Activated T-helper 1 cell treated with anti-CD3 and anti-CD28 coated beads, Interleukin-12 subunit alpha, Interleukin-12 subunit beta, Interleukin-2, Interleukin-4 antibody, amounts not matched to agents 30 ng/mL and 10 ng/mL and 1 ng/mL, durations not matched to agents 14 hours and 24 hours and 36 hours (primary cell): ENCODE measurements around the gene TUBA8. TPM values are rescaled to one million over a fixed set of nuclear protein-coding genes. Genes with fewer than 3 reads are reported as not detected.
"Not testable (repeated sequence)": the region's sequence is repeated elsewhere in the genome, so short reads cannot be mapped to it uniquely, and the experiment has no call there.

Source experiments
- DNase-seq: peaks from one replicate; pipeline ENCODE4 v3.0.0; 2021; ENCODE audit warnings: low spot score
- H3K27ac Mint-ChIP-seq: one replicate; pipeline ENCODE4 v1.8.0; 2021; ENCODE audit warnings: mild to moderate bottlenecking, mixed read lengths
- H3K27me3 Mint-ChIP-seq: one replicate; pipeline ENCODE4 v1.8.0; 2022; ENCODE audit warnings: mild to moderate bottlenecking, moderate library complexity, mixed read lengths; ENCODE audit not compliant: insufficient read depth
- H3K36me3 Mint-ChIP-seq: one replicate; pipeline ENCODE4 v1.8.0; 2021; ENCODE audit warnings: low read depth, mixed read lengths
- H3K4me1 Mint-ChIP-seq: one replicate; pipeline ENCODE4 v1.8.0; 2021; ENCODE audit warnings: low read depth, mixed read lengths
- H3K4me3 Mint-ChIP-seq: one replicate; pipeline ENCODE4 v1.8.0; 2021; ENCODE audit warnings: mild to moderate bottlenecking, moderate library complexity, mixed read lengths
- H3K9me3 Mint-ChIP-seq: one replicate; pipeline ENCODE4 v1.8.0; 2021; ENCODE audit warnings: mixed read lengths
- intact Hi-C: fragments of 100-400 bp; cut with micrococcal nuclease; formaldehyde crosslinking; loops from one replicate; pipeline ENCODE4 v1.15.1; 2024
- total RNA-seq: library from RNA; stranded (reverse); gene quantifications from 2 replicates; pipeline ENCODE4 v1.2.3, GENCODE V29; 2022

TUBA8 gene
- total RNA-seq, 1 donor from 2014 or later = 1.5 TPM

DNA sequence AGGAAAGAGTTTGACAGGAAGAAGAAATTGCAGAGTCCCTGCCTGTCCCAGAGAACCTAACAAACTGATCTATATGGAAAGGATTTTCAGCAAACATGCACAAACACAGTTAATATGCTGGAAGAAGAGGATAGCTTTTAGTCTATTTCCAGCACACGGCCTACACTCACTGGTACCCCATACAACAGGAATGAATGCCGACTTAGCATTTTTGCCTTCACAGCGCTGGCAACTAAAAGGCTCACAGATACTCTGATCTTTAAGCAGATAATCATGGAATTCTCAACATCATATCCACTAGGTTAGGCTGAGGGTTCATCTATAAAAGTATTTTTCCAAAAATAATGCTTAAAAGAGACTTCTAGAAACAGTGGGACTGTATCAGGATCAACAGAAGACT is 9.8 kb upstream of the TUBA8 start:
- intact Hi-C loops = no loop called here
- Mint-ChIP-seq H3K4me1 (peaks cover 38% of the 10 kb centered on the region), H3K27ac (no peak overlapping the region), H3K36me3 (peaks cover 37% of the 10 kb centered on the region), H3K27me3 (no peaks in the 10 kb centered on the region), H3K9me3 (peaks cover 31% of the 10 kb centered on the region), H3K4me3 (no peak overlapping the region)
- no peak for DNase-seq

DNA sequence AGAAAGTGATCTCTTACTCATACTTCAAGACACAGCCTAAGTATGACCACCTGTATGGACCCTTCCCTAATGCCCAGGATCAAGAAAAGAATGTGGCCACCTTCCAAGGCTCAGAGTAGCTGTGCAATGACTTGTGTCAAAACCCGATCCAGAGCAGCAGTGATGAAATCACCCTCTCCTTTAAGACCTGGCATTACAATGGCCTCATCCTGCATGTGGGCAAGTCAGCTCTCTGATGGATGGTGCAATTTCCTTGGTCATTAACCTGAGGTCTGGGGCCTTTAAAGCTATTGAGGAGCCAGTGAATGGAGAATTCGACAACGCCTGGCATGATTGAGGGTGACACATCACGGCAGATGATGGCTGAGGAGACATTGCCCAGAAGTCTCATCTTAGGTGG is 9.1 kb upstream of the TUBA8 start:
- Mint-ChIP-seq H3K9me3 (peaks cover 37% of the 10 kb centered on the region), H3K27ac (peak overlapping the region; percentile 3), H3K4me1 (peaks cover 33% of the 10 kb centered on the region), H3K27me3 (no peaks in the 10 kb centered on the region), H3K4me3 (no peak overlapping the region), H3K36me3 (peaks cover 36% of the 10 kb centered on the region)
- no peak for DNase-seq
- intact Hi-C loops = no loop called here

DNA sequence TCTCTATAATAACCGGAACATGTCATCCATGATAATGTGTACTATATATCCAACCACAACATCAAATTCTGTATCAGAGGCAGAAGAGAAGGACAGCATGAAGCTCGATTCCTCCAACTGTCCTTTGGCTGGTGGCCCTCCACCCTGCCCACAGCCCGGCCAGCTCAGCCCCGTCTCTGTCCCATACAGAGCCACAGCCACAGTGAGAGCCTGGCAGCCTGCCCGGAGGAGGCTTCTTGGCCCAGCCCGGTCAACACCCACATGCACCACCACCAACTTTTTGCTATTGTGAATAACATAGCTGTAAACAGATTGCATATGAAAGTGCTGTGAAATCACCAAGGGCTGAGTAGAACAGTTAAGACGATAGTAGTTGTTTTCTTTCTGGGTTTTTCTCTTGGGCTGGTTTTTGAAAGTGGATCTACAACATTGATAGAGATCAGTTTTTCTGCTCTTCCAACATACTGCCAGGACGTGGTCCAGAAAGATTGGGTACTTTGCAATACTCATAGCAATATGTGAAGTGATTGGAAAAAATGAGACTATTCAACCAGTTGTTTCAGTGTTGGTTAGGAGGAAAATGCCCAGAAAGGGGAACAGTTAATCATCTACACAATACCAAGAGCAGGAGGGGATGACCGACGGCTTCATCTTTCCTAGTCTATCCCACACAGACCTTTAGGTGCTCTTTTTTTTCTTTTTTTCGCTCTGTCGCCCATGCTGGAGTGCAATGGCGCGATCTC is 6.9 kb upstream of the TUBA8 start:
- Mint-ChIP-seq H3K27ac (peak overlapping the region; percentile 65), H3K4me3 (no peak overlapping the region)
- no peak for DNase-seq

DNA sequence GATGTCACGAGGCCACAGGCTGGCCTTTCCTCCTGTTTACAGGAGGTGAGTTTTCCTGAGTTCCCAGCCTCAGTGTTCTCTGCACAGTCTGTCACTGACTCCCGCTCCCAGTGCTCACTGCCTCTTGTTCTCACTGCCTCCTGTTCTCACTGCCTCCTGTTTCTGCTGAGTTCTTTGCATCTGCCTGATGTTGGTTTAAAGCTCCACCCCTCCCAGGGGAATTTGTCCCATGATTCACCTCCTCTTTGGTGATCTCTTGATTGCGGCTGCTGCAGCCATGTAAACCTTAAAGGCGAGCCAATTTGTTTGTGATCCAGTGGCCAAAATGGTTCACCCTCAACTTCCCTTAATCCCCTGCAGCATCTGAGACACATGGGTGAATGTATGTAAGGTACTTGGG is 6.0 kb upstream of the TUBA8 start:
- Mint-ChIP-seq H3K4me1 (peaks cover 30% of the 10 kb centered on the region), H3K27me3 (peaks cover 15% of the 10 kb centered on the region), H3K27ac (peak overlapping the region; percentile 56), H3K9me3 (peaks cover 45% of the 10 kb centered on the region), H3K36me3 (peaks cover 30% of the 10 kb centered on the region), H3K4me3 (no peak overlapping the region)
- no peak for DNase-seq
- intact Hi-C loops = loop anchor here (1.0 to 2.0 kb wide), 2 partner anchors 8 to 46 kb away; partner anchors contain the start of gene USP18

More for the DNA sequence above, 6.9 kb upstream of the TUBA8 start:
- H3K27me3 Mint-ChIP-seq = peaks cover 6% of the 10 kb centered on the region
- peaks cover 27% of the 10 kb centered on the region for H3K4me1 Mint-ChIP-seq
- peaks cover 32% of the 10 kb centered on the region for H3K36me3 Mint-ChIP-seq
- intact Hi-C loops = loop anchor here (1.0 to 2.0 kb wide), 3 partner anchors 7 to 47 kb away; partner anchors contain the start of genes PEX26 and USP18
- peaks cover 45% of the 10 kb centered on the region for H3K9me3 Mint-ChIP-seq

DNA sequence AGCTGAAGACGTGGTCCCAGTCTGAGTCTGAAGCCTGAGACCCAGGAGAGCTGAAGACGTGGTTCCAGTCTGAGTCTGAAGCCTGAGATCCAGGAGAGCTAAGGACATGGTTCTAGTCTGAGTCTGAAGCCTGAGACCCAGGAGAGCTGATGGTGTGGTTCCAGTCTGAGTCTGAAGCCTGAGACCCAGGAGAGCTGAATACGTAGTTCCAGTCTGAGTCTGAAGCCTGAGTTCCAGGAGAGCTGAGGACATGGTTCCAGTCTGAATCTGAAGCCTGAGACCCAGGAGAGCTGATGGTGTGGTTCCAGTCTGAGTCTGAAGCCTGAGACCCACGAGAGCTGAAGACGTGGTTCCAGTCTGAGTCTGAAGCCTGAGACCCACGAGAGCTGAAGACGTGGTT is 4.6 kb upstream of the TUBA8 start:
- peak overlapping the region; percentile 29 for H3K27ac Mint-ChIP-seq
- H3K4me1 Mint-ChIP-seq = peaks cover 36% of the 10 kb centered on the region
- H3K4me3 Mint-ChIP-seq, DNase-seq: not testable (repeated sequence)
- H3K9me3 Mint-ChIP-seq = peaks cover 45% of the 10 kb centered on the region
- H3K27me3 Mint-ChIP-seq = peaks cover 26% of the 10 kb centered on the region
- intact Hi-C loops = loop anchor here (2.0 kb wide), 1 partner anchor 45 kb away; the partner anchor contains the start of gene USP18
- peaks cover 27% of the 10 kb centered on the region for H3K36me3 Mint-ChIP-seq

DNA sequence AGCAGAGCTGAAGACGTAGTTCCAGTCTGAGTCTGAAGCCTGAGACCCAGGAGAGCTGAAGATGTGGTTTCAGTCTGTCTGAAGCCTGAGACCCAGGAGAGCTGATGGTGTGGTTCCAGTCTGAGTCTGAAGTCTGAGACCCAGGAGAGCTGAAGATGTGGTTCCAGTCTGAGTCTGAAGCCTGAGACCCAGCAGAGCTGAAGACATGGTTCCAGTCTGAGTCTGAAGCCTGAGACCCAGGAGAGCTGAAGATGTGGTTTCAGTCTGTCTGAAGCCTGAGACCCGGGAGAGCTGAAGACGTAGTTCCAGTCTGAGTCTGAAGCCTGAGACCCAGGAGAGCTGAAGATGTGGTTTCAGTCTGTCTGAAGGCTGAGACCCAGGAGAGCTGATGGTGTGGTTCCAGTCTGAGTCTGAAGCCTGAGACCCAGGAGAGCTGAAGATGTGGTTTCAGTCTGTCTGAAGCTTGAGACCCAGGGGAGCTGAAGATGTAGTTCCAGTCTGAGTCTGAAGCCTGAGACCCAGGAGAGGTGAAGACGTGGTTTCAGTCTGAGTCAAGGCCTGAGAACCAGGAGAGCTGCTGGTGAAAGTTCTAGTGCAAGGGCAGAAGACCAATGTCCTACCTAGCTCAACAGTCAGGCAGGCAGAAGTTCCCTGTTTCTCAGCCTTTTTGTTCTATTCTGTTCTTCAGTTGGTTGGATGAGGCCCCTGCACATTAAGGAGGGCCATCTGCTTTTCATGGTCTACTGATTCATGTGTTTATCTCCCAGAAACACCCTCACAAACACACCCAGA is 3.9 kb upstream of the TUBA8 start:
- Mint-ChIP-seq H3K9me3 (peaks cover 43% of the 10 kb centered on the region), H3K27me3 (peaks cover 31% of the 10 kb centered on the region), H3K4me1 (peaks cover 31% of the 10 kb centered on the region), H3K27ac (peak overlapping the region; percentile 21), H3K36me3 (peaks cover 24% of the 10 kb centered on the region)
- intact Hi-C loops, DNase-seq, H3K4me3 Mint-ChIP-seq: not testable (repeated sequence)

DNA sequence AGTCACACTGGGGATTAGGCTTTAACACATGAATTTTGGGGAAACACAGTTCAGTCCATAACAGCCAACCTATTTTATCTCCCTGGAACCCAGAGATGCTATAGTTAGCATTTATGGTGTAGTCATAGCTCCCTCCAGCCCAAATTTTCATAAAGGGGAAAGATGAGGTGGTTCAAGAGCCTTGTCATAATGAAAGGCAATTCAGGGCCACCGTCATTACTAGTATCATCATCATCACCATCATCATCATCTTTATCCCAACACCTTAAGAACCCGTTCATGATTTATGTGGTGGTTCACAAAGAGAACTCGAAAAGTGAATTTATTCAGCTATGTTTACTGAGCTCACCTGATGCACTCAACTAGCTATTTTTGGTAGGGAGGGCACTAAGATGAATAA is 2.4 kb upstream of the TUBA8 start:
- DNase-seq = no peak
- Mint-ChIP-seq H3K27ac (no peak overlapping the region), H3K27me3 (peaks cover 42% of the 10 kb centered on the region), H3K4me1 (peaks cover 26% of the 10 kb centered on the region), H3K9me3 (peaks cover 37% of the 10 kb centered on the region), H3K36me3 (peaks cover 19% of the 10 kb centered on the region), H3K4me3 (no peak overlapping the region)
- intact Hi-C loops = no loop called here

DNA sequence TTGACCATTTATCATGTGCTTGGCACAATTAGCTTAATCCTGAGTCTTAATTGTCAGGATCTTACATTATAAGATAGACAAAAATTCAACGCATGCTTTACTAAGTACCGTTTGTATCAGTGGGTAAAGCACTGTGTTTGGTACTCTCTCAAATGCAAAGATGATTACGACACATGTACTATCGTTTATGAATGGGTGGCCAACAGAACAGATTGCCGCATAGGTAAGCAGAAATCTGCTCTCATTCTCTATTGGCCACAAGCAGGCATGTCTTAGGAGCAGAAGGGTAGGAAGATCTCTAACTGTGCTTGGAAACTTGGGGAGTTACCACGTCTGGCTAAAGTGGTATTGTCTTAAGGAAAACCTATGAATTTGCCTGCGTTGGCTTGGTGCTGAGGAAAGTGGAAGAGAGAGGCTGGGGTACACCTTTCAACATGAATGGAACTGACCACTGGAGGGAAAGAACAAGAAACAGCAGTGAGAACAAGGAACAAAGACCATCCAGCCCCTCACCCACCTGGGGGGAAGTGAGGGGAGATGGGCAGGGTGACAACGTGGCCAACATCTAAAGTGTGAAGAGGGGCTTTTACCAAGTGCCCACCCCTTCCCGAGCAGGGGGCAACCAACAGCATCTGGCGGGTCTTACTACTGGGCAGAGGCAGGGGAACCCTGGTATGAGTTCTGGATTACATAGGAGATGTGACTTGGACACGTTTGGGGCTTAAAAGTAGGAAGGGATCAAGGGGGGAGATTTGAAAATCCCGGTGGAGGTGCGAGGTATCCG is 1.0 kb upstream of the TUBA8 start:
- Mint-ChIP-seq H3K4me3 (peak overlapping the region; percentile 71), H3K27ac (peak overlapping the region; percentile 41), H3K27me3 (peaks cover 42% of the 10 kb centered on the region), H3K9me3 (peaks cover 26% of the 10 kb centered on the region), H3K36me3 (peaks cover 12% of the 10 kb centered on the region), H3K4me1 (peaks cover 24% of the 10 kb centered on the region)
- no peak for DNase-seq
- intact Hi-C loops = no loop called here

DNA sequence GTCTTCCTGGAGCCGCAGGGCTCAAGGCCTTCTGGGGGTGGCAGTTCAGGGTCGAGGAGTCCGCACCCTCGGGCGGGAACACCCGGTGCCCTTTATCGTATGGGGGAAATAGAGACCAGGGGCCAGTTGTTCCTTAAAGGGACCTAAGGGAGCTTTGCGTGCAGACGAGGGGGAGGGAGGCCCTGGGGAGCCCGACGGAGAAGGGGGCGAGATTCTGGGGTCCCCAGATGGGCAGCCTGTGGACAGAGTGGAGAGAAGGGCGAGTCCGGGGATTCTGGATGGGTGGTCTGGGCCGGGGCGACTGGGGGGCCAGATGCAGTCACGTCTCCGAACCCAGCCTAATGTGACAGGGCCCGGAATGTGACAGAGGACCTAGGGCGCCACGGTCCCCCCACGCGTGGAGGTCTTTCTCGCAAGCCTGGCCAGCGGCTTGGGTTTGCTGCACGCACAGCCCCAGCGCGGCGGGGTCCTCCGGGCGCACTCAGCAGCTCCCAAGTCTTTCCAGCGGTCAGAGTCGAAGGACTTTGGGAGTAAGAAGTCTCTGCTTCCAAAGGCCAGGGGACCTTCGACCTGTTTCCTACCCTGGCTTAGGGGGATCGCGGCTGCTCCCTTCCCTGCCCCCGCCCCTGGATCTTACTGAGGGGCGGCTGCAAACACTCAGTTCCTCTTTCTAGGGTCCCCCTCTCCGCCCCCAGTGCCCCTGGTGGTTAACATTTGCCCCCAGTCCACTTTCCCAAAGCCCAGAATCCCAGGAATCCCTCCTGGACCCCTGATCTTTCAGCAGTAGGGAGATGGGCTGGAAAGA is 547 bp downstream of the TUBA8 start:
- intact Hi-C loops = no loop called here
- peak overlapping the region; percentile 57 for H3K4me3 Mint-ChIP-seq
- no peak overlapping the region for H3K27ac Mint-ChIP-seq
- no peak for DNase-seq
- peaks cover 19% of the 10 kb centered on the region for H3K4me1 Mint-ChIP-seq
- H3K9me3 Mint-ChIP-seq = peaks cover 11% of the 10 kb centered on the region
- peaks cover 2% of the 10 kb centered on the region for H3K36me3 Mint-ChIP-seq
- H3K27me3 Mint-ChIP-seq = peaks cover 42% of the 10 kb centered on the region

DNA sequence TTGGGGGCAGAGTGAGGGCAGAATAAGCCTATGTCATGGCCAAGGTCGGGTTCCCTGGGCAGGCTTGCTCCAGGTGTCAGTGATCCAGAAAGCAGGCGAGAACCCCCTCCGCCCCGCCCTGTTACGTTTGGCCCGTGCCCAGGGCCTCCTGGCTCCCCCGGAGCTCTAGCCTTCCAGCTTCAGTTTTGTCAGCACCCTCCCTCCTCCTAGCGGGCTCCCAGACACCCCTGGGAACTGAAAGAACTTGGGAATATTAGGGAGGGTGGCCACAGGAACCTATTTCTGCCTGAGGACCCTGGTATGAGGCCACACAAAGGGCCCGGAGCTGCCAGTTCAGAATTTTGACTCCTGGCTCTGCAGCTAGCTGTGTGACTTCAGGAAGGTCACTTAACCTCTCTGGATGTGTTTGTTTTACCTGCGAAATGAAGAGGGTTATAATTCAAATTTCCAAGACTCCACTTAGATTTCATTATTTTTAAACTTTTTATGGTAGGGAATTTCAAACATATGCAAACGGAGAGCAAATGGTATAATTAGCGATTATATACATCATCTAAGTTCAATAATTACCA is 1.2 kb downstream of the TUBA8 start:
- Mint-ChIP-seq H3K4me1 (peaks cover 19% of the 10 kb centered on the region), H3K27ac (no peak overlapping the region), H3K36me3 (peaks cover 2% of the 10 kb centered on the region), H3K9me3 (peaks cover 5% of the 10 kb centered on the region), H3K4me3 (no peak overlapping the region), H3K27me3 (peaks cover 42% of the 10 kb centered on the region)
- no peak for DNase-seq
- intact Hi-C loops = no loop called here

DNA sequence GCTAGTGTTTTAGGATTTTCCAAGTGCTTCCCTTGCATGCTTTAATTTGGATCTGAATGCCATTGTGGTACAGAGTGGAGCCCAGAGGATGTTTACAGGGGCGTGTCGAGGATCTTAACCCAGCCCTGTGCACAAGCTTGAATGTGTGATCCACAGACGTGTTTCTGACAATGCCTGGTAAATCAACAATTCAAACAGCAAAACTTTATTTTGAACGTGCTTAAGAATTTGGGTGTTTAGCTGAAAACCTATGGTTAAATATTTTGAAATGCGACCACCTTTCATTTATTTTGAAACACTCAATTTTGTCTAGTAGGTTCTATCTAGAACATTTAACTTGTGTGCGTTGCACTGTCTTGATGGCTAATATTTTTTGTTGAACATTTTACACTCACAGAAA is 1.8 kb downstream of the TUBA8 start:
- Mint-ChIP-seq H3K27ac (no peak overlapping the region), H3K4me3 (no peak overlapping the region), H3K27me3 (peaks cover 42% of the 10 kb centered on the region), H3K36me3 (peaks cover 2% of the 10 kb centered on the region), H3K9me3 (no peaks in the 10 kb centered on the region), H3K4me1 (peaks cover 19% of the 10 kb centered on the region)
- intact Hi-C loops = no loop called here
- DNase-seq = no peak
